Ramos (cell line): ENCODE results near the gene TMA7.

Experiments used
- in situ Hi-C: fragments of 300-500 bp; cut with MboI; formaldehyde crosslinking; loops from one replicate; pipeline ENCODE4 v1.14.3; 2022; ENCODE audit warnings: low sequenced_read_pairs; ENCODE audit not compliant: unreplicated experiment

The TMA7 gene

DNA sequence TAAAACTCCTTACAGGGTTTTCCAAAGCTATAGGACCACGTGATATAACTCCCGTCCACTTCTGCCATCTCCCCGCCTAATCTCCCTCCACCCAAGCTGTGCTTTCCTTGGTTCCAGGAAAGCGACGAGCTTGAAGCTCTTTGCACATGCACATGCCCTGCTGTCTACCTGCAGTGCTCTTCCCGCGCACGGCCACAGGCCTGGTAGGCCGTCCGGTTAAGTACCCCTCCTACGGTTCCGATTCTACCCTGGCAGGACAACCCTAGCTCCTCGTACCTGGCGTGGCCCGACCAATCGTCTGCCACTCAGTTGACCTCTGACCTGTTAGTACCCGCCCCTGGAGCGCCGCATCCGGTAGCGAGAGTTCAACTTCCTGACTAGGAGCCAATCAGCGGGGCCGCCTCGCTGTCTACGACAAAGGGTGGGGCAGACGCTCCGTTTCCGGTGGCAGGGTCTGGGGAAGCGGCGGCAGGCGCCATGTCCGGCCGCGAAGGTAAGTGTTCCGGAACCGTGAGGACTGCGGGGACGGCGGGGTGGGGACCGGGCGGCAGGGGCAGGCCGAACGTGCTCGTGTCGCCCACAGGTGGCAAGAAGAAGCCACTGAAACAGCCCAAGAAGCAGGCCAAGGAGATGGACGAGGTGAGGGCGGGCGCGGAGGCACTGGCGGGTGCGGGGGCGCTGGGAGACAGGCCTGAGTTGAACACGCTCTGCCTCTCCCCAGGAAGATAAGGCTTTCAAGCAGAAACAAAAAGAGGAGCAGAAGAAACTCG is at the start of gene TMA7, which contains the start of gene CCDC51:
Gene TMA7 (plus strand): TSS at position 438 of the 770 bp plus-strand sequence. CDS start 40 bp downstream, at position 478.
Gene CCDC51 (minus strand): TSS at position 300 of the 770 bp plus-strand sequence. CDS start 4,991 bp downstream, outside the sequence.
- in situ Hi-C loops, result loop anchor here (5.0 to 10.0 kb wide), 2 partner anchors 205 to 248 kb away; no protein-coding TSS in a partner anchor

DNA sequence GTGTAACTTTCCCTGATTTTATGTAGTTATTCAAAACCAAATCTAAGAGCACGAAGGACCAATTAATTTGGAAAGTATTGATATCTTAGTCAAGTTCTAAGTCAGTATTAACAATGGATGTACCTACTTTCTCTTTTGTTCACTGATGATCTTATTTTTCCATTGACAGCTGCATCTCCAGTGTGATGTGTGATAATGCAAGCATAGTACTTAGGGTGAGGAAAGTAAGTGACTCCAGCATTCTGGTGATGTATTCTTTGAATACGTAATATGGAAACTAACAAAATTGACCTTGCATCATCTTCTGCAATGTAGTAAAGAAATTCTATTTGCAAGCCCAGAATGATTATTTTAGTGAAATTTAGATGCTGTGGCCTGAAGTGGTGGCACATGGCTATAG is 45.7 kb upstream of the TMA7 start:
- in situ Hi-C loops, result no loop called here

DNA sequence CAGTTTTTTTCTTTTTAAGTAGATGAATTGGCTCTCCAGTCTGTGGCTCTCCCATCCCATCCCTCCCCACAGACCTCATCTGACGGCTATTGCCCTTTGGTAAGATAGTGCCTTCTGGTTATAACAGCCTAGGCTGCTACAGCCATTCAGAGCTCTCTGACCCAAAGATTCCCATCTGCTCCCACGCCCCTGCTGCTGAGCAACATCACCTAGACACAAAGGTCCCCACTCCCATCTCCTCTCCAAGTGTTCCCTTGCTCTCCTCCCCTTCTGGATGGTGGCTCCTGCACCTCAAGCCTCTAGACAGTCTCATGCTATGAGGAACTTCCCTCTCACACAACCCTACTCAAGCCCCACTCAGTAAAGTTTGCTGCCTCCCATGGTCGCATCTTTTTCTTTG is 44.3 kb upstream of the TMA7 start:
- in situ Hi-C loops, result no loop called here

DNA sequence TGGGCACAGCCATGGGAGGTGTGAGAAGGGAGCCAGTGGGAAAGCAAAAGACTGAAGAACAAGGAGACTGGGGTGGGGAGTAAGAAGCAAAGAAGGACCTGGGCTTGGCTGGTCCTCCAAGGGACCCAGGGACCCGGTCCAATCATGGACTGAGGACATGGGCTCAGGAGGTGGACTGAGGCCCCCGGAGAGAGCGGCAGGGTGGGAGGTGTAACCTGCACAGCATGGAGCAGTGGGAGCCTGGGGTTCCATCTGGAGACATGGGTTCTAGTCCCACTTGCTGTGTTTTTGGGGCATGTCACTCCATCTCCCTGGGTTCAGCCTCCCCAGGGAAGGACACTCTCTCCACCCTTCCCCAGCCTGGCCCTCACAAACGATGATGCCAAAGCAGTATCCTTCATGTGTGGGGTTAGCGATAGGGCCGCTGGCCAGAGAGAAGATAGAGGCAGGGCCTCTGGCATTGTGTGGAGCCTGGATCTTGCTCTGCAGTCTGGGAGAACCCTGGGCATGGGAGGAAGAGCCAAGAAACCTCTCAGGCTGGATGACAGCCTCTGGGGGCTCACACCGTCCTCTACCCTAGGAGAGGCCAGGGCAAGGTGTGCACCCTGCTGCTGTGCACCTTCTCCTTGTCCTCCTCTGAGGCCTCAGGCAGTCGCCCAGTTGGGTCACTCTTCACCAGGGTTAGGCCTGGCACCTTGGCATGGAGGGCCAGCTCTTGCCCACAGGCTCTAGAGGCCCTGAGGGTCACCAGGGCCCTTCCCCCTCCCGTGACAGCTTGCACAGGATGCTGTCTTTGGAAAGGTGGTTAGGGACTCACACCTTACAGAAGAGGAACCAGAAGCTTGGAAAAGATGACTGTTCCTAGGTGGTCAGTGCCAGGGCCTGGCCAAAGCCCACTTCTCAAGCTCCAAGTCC is 42.0 kb upstream of the TMA7 start:
- in situ Hi-C loops, result no loop called here

DNA sequence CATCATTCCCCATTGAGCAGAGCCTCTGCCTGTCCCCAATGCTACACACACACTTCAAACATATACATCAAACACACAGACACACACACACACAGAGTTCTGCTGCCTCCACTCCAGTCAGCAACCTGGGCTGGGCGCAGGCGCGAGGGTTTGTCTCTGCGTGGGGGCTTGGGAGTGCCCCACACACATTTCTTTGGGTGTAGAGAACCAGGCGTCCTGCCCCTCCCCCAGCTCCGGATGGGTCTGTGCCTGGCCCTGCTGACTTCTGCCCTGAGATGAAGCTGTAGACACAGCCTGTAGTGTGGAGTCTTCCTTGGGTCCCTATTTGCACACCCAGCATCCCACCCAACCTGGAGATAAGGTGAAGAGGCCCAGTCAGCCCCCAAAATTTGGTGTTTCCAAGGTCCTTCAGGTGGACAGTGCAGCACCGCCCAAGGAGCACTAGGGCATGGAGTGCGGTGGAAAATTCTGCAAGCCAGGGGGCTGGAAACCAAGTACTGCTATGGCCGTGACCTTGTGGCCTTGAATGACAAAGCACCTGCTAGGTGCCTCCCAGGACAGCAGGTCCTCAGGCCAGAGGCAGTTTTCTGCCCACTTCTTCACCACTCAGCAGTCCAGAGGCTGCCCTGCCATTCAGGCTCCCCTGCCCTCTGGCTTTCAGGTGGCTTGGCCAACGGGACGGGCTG is 41.2 kb upstream of the TMA7 start:
- in situ Hi-C loops, result no loop called here

DNA sequence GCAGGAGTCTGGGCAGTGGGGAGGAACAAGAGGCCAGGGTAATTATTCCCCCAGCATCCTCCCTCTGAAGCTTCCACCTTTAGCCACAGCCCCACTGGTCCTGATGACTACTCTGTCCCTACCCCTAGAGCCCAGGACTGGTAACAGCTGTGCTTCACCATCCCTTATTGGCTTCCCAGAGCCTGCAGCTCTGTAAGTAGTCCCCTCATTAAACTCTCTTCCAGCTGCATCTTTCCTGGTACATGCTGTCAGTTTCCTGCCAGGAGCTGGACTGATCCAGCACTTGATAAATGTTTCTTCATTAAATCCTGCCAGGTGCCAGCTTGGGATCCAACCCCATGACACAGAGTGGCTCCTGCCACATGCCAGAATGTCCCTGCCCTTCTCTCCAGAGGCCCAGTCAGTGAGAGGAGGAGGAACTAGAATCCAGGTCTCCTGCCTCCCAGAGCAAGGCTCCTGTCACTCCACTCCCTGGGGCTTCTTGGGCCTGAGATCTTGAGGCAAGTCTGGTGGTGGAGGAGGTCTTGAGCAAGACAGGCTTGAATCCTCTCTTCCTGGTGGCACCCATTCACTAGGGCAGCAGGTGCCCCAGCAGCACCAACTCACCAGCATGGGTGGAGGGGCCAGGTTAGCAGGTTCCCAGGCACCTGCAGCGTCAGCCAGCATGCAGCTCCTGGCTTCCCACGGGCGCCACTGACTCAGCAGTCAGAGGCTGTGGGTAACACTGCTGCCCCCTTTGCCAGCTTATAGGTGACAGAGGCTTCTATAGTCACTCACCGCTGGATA is 40.5 kb upstream of the TMA7 start:
- in situ Hi-C loops, result loop anchor here (10.0 kb wide), 1 partner anchor 145 kb away; no protein-coding TSS in a partner anchor

DNA sequence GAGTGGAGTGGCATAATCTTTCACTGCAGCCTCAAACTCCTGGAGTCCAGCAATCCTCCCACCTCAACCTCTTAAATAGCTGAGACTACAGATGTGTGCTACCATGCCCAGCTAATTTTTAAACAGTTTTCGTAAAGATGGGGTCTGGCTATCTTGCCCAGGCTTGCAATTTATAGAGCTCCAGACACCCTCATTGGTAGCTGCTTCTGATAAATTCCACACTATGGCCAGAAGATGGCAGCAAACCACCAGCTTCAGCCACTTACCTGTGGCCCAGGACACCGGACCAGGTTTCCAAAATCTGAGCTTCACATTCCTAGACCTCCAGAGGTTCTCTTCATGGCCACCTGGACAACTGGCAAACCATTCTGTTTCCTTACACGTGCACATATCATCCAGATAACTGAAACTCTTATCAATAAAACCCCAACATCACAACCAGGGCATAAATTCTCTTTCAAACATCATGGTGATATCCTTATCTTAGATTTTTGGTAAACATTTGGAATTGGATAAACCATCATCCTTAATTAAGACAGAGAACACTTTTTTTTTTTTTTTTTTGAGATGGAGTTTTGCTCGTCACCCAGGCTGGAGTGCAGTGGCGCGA is 39.1 kb upstream of the TMA7 start:
- in situ Hi-C loops, result loop anchor here (10.0 kb wide), 1 partner anchor 144 kb away; no protein-coding TSS in a partner anchor

DNA sequence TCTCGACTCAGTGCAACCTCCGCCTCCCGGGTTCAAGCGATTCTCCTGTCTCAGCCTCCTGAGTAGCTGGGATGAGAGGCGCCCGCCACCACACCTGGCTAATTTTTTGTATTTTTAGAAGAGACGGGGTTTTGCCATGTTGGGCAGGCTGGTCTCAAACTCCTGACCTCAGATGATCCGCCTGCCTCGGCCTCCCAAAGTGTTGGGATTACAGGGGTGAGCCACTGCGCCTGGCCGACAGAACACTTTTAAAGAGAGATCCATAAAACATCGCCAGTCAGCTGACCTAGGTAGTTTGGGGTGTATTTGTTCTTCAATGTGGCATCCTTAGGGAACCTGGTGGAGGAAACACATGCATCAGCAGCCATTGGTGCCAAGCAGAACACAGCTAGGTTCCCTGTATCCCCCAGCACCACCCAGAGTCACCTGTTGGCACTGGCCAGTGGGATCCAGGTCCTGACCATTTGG is 38.6 kb upstream of the TMA7 start:
- in situ Hi-C loops, result loop anchor here (10.0 kb wide), 1 partner anchor 143 kb away; no protein-coding TSS in a partner anchor

DNA sequence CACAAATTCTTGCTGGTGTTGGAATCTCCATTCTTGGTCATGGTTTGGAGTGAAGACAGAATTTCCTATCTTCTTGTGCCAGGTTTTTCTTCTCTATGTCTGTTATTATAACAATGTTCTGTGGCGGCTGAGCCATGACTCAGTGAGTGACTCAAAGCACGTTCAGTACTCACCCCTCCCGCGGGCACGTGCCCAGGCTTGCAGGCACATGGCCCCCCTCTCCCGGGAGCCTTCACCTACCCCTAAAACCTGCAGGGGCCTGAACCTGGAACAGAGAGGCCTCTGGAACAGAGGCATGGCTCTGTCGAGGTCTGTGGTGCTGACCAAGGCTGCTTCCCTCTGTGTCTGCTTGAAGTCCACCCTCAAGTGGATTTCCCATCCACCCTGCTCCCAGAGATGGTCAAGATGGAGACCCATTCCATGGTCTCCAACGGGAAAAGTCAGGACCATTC is 37.8 kb upstream of the TMA7 start:
- in situ Hi-C loops, result loop anchor here (10.0 kb wide), 1 partner anchor 142 kb away; no protein-coding TSS in a partner anchor

DNA sequence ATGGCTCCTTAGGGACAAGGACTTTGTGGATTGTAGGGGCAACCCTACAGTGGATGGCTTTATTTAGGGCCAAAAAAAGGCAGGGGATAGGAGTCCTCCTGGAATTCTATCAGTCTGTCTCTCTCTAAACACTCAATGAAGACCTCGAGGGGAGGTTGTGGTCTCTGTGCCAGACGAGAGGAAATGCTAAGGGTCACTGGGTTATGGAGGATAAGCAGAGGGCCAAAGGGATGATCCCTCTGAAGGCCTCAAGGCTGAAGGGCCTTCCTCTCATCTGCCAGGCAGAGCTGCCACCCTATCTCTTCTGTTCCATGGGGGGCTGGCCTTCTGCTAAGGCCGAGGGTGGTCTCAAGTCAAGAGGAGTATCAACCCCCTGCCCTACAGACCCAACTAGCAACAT is 37.1 kb upstream of the TMA7 start:
- in situ Hi-C loops, result loop anchor here (10.0 kb wide), 1 partner anchor 142 kb away; no protein-coding TSS in a partner anchor

DNA sequence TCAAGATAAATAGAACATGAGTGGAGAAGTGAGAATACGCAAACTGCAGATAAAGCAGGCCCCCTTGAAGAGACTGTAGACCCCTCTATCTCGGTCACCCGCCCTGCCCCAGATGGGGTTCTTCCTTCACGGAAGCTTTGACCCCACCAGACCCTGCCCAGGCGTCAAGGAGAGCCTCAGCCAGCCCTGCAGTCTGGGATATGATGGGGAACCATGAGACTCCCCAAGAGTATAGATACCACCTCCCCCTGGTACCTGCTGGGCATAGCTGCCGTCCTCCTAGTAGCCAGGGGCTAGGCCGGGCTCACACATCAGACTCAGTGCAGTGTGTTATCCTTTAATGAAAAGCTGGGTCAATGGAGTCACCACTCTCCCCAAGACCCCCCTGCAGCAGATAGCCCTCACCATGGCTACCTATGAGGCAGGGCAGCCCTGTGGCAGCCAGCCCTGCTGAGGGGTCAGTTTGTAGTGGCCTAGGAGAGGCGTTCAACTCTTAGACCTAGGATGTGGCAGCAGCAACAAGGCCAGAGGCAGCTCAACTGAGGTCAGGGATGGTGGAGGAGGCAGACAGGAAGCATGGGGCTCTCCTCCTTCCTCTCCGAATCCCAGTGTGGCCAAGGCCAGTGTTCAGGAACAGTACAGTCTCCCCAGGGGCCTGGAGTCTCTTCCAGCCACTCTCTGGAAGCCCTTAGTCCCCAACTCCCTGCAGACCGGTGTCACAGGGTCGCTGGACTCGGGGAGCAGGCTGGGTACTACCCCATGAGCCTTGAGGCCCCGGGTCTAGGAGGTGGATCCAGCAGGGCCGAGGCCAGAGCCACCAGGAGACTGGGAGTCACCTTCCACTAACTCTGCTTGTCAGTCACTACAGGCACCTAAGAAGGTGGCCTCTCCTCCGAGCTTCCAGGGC is 36.3 kb upstream of the TMA7 start:
- in situ Hi-C loops, result loop anchor here (10.0 kb wide), 1 partner anchor 141 kb away; no protein-coding TSS in a partner anchor

DNA sequence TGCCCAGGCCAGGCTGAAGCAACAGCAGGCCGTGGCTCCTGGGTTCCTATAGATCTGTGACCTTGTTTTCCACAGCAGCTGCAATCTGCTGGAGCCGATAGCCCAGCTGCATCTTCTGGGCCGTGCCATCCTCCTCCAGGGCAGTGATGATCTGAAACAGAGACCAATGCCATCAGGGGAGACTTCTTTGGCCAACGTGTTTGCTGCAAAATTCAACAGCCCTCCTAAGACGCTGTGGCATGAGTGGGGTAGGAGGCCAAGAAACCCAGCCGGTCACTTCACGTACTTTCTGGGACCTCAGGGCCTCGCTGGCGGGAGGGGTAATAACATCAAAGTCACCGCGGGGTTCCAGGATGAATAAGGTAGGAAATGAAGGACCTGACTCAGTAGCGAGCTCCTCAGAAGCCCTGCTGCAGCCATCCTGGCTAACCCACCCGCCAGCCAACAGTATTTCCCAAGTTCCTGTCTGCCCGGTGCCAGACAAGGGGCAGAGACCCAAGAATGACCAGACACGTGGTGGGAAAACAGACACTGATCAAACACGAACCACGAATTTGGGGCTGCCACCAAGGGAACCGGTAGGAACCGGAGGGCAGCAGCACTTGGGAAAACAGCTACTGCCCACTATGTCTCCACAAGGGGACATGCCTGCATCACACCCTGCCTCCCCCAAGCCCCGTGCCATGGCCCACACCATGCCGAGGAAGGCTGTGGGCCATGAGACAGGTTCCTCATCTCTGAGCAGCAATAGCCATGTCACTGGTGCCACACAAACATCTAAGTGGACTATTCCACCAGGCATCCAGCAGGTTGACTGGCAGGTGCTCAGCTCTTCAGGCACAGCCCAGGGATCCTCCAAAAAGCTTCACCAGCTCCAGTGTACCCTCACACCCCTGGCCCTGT is 35.4 kb upstream of the TMA7 start:
- in situ Hi-C loops, result loop anchor here (10.0 kb wide), 1 partner anchor 140 kb away; no protein-coding TSS in a partner anchor

DNA sequence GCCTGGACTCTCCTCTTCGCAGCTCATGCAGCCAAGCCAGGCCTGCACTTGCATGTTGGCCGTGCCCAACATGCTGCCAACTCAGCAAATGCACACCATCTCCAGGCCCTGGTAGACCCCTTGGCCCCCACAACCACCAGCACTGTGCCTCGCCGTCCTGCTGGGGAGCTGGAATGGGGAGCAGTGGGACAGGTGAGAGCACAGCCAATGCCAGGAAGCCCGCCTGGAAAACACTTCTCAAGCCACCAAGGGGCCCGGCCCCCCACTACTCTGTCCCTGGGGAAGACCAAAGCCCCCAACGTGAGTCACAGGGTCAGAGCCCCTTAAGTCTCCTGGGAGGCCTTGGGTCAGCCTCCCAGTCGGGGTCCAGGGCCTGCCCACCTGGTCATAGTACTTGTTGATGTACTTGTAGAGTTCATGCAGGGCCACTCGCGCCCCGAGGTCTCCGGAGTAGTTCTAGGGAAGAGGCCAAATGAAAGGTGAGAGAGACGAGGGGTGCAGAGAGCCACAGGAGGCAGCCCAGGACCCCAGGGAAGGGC is 34.6 kb upstream of the TMA7 start:
- in situ Hi-C loops, result loop anchor here (10.0 kb wide), 1 partner anchor 139 kb away; no protein-coding TSS in a partner anchor

DNA sequence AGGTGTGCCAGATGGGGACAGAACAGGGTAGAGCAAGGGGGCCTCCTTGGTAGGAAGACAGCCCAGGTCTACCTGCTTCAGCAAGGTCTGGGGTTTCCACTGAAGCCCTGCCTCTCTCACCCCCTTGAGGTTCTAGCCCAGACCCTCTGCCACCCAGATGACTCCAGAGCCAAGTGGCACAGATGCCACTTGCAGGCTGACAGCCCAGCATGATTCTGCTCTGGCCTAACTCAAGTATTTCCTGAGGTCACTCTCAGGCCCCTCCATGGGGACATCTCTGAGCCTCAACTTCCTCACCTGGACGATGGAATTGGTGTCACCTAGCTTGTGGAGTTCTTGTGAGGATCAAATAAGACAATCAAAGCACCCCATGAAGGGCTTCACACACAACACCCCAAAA is 34.1 kb upstream of the TMA7 start:
- in situ Hi-C loops, result loop anchor here (10.0 kb wide), 1 partner anchor 139 kb away; no protein-coding TSS in a partner anchor

DNA sequence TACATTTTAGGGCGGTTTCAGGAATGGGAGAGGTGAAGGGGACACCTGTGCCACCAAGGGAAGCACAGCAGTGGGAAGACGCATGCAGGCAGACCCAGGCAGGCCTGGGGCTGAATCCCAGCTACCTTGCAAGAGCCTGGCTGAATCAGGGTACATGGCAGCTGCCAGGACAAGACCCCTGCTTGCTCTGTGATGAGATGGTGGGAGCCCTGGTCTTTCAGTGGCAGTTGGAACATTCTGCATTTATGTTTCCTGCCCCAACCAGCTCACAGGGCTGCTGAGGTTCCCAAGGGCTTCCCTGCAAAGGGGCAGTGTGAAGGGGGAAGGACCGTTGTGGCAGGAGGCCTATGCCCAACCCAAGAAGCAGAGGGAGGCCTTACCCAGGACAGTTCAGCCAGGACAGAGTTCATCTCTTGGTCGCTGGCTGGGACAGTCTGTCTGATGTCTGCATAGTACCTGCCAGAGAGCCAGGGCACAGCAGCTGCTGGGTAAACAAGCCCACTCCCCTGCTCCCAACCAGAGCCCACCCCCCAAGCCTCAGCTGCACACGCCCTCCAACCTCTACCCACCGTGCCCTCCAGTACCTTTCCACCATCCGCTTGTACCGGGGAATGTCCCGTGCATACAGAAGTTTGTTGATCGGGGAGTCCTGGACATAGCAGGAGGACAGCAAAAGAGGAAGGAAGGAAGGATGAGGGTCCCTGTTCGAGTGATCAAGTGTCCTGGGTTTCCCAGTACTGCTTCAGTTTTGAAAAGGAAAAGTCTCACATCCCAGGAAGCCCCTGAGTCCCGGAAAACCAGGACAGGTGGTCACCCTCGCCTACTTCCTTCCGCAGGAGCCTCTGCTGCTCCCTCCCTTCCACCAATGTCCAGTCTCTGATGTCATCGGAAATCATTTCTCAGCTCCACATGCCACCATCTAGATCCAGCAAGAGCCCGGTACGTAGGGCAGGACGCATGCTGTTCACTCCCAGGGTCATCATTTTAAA is 33.3 kb upstream of the TMA7 start:
- in situ Hi-C loops, result loop anchor here (10.0 kb wide), 1 partner anchor 138 kb away; no protein-coding TSS in a partner anchor
